ENCODE results near the gene AJAP1.

GRCh38 chr1:4671828-4672227, 17.4 kb downstream of the AJAP1 start:
- TF ChIP-seq POLR2A (IDR thresholded peaks at IDR 0.05) (no peak), CTCF (IDR thresholded peaks at IDR 0.05) (no peak), EP300 (IDR thresholded peaks at IDR 0.05) (no peak)
